NCI-H2081 (cell line): ENCODE data around the gene SLX4IP.

Source experiments
- DNase-seq, 2 experiments: peaks; one replicate each; lab custom pipeline; 2025; lab: John Stamatoyannopoulos, UW

Gene SLX4IP

GRCh38 chr20:10496465-10496864 is 61.4 kb downstream of the SLX4IP start:
- DNase-seq = no peak

- no peak for DNase-seq
These were observed 62.2 kb downstream of the SLX4IP start for GRCh38 chr20:10497283-10497682.

DNA sequence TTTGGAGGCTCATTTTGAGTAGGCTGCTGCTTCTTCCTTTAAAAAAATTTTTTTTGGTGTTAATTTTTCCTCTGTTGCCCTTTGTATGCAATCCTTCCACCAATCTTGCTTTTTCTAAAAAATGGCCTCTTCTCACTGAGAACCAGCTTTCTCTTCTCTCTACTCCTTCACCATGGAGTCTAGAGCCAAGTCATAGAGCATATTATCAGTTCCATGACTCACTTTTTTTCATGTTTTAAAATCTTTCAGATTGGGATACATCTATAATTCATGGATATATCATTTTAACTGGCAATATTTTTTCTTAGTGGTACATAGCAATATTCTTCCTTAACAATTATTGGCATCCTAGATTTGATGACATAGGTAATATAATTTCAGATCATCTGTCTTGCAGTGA is 62.7 kb downstream of the SLX4IP start:
- DNase-seq = no peak

DNA sequence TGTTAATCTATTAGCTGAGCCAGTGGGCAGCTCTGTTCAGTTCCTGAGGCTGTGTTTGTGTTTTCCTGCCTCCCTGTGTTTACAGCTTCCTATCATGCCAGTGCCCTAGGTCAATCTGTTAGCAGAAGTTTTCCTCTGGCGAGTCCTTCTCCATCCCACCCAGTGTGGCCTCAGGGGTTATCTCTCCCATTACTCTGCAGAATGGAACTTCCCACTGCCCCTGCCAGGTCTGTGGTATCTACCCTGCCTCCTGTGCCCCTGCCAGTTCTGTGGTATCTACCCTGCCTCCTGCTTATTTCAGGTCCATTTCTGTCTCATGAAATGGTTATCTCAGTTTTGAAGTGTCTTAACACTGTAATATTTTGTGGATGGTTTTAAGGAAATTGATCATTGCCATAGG is 63.1 kb downstream of the SLX4IP start:
- no peak for DNase-seq

- no peak for DNase-seq
These were observed 66.3 kb downstream of the SLX4IP start for GRCh38 chr20:10501402-10501801.

GRCh38 chr20:10502098-10502526 is 67.0 kb downstream of the SLX4IP start:
- no peak for DNase-seq

GRCh38 chr20:10504608-10504993 is 69.5 kb downstream of the SLX4IP start:
- no peak for DNase-seq

DNA sequence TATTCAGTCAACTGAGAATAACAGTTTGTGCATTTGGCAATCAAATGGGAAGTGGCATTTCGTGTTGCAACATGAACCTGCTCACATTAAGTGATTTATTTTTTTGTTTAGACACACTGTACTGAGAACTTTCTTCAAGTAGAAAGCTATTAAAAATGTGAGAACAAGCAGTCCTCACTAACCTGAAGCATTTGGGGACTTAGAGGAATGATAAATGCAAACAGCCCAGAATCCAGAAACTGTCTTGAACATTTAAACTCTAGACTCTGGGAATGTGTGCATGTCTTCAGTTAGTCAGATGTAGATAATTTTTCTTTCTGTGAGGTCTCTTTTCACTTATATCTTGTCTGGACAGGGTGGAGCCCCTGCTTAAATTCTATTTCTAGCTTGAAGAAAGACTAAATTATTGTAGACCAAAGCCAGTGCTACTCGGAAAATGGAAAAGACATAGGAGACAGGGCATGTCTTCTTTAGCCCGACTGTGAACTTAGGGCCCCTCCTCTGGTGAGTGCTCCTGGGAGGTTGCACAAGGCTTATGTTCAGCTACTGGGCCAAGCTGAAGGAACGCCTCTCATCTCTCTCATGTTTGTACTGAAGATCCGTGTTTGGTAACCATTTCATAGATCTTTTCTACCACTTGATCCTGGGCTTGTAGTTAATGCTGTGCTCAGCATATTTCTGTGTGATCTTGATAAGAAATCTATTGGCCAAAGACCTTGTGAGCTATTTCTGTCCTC is 70.1 kb downstream of the SLX4IP start:
- DNase-seq = no peak

- DNase-seq = no peak
These were observed 70.7 kb downstream of the SLX4IP start for GRCh38 chr20:10505827-10506226.

DNA sequence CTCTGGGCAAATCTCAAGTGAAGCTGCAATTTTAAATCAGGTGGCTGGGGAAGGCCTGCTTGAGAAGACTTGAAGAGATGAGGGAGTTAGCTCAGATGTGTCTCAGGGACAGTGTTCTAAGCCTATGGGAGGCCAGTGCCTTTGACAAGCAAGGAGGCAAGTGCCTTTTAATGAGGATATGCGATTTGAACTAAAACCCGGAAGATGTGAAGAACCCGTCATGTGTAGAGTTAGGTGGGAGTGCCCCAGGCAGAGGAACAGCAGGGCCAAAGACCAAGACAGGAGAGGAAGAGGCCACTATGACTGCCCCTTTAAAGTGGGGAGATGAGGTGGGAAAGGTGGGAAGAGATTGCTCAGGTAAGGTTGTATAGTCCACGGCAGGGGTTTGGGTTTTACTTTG is 71.9 kb downstream of the SLX4IP start:
- DNase-seq = no peak

DNA sequence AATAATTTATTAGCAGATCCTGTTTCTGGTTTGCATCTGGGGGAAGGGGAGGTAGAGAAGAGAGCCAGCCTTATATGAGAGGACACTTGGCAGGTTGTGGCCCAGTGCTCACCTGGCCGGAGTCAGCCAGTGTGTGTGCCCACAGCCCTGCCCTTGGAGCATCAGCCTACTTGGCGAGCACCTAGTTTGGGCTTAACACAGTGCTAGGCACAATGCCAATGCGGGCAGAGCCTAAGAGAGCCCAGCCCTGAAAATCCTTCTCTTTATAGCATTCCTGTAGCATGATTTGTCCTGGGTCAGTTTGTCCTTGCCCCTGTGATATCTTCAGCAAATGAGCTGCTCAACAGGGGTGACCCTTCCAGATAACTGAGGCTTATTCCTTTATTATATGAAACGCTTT is 73.0 kb downstream of the SLX4IP start:
- no peak for DNase-seq

DNA sequence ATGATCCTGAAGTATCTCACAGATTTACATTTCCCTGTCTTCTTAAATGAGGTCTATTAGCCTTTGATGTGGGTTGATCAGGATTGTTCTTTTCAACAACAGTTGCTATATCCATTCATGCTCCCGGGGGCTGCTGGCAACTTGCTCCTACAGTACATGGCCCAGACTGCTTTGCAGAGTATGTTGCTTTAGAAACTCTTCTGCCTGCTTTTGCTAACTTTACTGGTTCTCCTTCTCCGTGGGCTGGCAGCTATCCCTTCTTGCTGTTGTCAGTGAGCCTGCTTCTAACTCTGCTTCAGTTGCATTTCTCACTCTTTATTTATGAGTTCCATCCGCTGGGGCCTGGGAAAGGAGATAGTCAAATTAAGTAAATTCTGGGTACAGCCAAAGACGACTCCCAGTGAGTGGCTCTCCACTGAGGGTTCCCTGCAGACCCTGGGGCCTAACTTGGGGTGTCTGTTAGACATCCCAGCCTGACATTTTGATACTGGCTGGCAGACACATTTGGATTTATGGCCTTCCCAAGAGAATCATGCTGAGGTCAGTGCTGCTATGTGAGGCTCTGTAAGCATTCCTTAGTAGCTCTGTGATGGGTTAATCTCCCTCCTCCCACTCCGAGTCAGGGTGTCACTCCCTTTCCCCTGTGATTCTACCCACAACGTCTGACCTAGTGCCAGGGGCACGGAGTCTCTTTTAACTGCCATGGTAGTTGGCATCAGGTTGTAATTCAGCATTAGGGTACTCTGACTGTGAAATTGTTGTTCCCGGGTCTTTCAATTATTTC is 73.6 kb downstream of the SLX4IP start:
- DNase-seq = no peak

DNA sequence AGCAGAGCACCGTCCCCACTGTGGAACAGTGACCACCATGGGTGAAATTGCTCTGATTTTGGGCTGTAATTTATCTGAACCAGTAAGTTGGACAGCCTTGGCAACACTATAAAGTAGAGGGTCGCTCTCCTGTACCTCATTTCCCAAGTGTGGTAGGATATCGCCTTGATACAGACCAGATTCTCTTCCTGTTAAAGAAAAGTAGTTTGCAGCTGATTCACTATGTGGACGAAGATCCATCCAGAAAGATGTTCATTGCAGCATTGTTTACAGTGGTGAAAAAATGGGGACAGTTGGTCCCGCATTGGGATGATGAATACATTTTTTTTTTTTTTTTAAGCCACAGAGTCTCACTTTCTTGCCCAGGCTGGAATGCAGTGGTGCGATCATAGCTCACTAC is 74.3 kb downstream of the SLX4IP start:
- no peak for DNase-seq

DNA sequence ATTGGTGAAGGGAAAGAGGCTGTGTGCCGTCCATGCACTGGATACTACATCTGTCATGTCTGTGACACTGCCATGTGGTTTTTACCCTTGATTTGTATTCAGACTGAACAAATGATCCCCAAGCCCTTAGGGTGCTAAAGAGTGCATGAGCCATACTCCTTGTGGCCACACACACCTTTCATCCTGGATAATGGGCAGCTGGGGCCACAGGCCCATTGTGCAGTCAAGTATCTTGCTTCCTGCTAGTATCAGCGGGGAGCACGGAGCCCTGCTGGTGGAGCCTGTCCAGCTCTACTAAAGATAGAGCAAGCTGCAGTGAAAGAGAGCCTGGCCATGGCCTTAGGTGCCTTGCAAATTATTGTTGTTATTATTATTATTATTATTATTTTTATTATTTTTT is 75.1 kb downstream of the SLX4IP start:
- DNase-seq = peak in 1 of 2 experiments; percentile 17

DNA sequence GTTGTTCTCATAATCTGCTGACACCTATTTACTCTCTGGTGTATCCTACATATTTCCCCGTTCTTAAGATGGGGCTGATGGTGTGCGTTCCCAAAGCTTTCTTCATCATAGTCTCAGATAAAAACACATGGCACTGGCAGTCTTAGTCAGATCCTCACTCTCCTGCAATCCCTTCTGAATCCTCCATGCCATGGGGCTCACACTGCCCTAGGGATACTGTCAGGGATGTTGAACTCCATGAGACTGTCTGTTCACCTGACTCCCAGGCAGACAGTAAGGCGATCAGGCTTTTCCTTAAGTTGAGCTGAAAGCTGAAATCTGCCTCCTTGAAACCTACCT is 76.0 kb downstream of the SLX4IP start:
- DNase-seq = no peak

DNA sequence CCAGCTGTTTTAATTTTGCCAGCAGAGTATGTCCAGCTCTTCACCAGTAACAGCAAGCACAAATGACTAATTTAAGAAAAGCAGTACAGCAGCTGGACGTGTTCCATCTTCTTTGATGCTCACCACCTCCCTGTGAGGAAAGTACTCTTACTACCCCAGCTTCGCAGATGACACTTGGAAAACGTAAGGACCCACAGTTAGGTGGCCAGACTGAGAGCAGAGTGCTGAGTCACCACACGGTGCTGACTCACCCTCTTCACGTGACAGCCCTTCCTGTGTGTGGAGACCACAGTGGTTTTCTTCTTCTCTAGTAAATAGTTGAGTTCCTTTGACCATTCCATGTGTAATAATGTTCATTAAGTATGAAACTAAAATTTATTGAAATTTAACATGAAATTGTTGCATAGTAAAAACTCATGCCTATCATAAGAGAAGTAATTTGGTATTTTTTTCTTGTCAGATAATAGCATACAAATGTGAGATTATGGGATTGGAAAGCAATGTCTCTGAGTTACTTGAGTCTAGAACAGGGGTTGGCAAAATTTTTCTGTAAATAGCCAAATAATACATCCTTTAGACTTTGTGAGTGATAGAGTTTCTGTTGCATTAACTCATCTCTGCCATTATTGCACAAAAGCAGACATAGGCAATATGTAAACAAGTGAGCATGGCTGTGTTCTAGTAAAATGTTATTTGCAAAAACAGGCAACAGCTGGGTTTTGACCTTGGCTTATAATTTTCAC is 76.6 kb downstream of the SLX4IP start:
- DNase-seq = peak in 1 of 2 experiments; percentile 30

DNA sequence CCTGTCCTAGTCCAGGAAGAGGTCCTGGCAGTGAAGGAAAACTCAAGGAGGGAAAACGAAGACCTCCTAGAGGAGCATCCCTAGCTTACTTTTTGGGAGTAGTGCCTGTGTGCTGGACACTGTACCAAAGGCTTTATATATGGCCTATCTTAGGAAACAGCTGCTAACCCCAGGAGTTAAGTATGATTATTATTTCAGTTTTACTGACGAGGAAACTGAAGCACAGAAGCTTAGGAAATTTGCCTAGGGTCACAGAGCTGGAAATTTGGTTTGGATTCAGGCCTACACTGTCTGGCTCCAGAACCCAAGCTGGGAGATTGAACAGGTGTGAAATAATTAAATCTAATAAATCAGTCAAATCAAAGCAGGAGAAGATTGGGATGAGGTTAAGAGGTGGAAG is 78.0 kb downstream of the SLX4IP start:
- DNase-seq = no peak

DNA sequence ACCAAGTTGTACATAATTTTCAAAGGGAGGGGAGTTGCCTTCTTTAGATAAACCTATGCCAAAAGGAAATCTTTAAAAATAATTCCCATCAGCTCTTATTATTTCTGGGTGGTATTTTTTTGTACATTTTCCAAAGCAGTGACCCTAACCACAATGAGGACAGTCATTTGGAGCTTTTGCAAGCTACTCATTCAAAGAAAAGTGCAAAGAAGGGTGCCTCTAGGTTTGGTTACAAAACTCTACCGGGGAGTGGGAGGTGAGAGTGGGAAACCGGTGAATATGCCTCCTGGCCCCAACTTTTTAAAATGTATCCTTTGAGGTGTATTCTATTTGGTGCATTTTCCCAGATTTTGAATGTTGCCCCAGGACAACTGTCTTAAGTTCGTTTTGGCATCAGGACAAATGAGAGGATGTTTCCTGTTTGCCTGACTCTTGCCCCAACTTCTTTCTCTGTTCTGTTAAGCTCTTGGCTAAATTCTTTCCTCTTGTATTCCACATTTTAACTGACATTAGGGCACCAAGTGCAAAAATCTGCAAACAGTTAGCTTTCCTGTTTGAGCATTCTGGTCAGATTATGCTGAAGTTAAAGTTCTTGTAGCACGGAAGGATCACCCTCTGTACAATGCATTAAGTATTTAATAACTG is 78.9 kb downstream of the SLX4IP start:
- DNase-seq = no peak

DNA sequence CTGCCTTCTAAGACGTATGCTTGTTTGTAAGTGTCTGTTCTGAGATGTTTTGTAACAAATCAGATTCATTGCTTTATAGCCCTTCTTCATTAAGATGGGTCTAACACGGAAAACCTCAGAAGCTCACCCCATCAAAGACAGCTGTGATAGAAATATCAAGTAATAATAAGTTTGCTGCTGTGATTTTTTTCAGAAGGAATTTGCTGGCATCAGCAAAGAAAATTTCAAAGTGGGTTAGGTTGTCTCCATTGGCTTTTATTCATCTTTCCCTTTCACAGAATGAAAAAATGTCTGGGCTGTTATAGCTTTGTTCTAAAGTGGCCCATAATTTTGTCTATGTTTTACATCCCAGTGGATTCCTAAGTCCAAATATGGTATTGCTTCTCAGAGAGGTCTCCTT is 81.4 kb downstream of the SLX4IP start:
- no peak for DNase-seq

DNA sequence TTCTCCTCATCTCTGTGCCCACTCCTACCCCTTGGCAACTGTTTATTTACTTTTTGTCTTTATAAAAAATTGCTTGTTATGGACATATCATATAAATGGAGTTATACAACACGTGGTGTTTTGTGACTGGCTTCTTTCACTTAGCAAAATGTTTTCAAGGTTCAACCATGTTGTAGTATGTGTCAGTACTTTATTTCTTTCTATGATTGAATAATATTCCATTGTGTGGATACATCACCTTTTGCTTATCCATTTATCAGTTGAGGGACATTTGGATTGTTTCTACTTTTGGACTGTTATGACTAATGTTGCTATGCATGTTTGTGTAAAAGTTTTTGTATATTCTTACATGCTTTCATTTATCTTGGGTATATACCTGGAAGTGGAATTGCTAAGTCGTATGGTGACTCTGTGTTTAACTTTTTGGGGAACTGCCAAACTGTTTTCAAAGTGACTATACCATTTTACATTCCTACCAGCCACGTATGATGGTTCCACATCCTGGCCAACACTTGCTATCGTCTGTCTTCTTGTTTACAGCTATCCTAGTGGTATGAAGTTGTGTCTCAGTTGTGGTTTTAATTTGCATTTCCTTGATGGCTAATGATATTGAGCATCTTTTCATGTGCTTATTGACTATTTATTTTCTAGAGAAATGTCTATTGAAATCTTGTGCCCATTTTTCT is 84.4 kb downstream of the SLX4IP start:
- no peak for DNase-seq

DNA sequence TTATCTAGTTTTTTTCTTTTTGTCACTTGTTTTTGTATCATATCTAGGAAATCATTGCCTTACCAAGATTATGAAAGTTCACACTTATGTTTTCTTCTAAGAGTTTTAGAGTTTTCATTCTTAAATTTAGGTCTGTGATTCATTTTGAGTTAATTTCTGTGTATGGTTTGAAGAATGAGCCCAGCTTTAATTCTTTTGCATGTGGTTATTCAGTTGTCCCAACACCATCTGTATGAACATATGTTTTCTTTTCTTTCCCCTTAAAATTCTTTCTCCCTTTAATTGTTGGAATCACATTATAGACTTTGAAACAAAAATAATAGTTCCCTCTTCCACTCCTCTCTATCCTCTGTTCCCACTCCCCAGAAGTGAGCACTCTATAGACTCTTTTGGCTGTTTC is 85.4 kb downstream of the SLX4IP start:
- DNase-seq = no peak
